Measurements from ENCODE around the gene GALNT4. TPM values are rescaled to one million over a fixed set of nuclear protein-coding genes. Genes with fewer than 3 reads are reported as not detected.
A peak's percentile ranks its signal among the peaks of the same experiment; 100 is the strongest.

Gene GALNT4
- total RNA-seq, 1 donor from 2014 or later = 27.9 TPM

DNA sequence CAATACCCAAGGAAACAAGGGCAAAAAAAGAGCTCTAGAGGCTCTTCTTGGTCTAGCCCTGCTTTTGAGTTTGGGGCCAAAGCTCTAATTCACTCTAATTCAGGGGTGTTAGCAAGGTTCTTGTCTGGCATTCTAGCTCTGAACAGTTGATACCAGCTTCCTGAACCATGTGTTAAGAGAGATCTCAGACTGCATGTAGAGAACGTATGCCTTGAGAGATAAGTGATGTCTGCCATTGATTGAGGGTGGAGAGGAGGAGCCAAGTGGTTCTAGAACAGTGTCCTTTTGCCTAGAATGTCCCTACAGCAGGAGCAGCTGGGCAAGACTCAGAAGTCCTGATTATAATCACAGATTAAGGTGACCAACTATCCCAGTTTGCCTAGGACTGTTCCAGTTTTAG is 19.4 kb upstream of the GALNT4 start:
- H3K9me3 Mint-ChIP-seq (ENCODE audit: low read depth) = no peaks in the 10 kb centered on the region
- H3K27ac Mint-ChIP-seq = no peak overlapping the region
- H3K27me3 Mint-ChIP-seq = no peaks in the 10 kb centered on the region
- no peak for DNase-seq (ENCODE audit: low spot score, unreplicated experiment)
- TF ChIP-seq, protein P1, sequence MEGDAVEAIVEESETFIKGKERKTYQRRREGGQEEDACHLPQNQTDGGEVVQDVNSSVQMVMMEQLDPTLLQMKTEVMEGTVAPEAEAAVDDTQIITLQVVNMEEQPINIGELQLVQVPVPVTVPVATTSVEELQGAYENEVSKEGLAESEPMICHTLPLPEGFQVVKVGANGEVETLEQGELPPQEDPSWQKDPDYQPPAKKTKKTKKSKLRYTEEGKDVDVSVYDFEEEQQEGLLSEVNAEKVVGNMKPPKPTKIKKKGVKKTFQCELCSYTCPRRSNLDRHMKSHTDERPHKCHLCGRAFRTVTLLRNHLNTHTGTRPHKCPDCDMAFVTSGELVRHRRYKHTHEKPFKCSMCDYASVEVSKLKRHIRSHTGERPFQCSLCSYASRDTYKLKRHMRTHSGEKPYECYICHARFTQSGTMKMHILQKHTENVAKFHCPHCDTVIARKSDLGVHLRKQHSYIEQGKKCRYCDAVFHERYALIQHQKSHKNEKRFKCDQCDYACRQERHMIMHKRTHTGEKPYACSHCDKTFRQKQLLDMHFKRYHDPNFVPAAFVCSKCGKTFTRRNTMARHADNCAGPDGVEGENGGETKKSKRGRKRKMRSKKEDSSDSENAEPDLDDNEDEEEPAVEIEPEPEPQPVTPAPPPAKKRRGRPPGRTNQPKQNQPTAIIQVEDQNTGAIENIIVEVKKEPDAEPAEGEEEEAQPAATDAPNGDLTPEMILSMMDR (IDR thresholded peaks at IDR 0.05; ENCODE audit: unreplicated experiment) = no peak
- H3K4me3 Mint-ChIP-seq (ENCODE audit: low read depth) = no peak overlapping the region
- no peaks in the 10 kb centered on the region for H3K36me3 Mint-ChIP-seq (ENCODE audit: insufficient read depth)
- H3K4me1 Mint-ChIP-seq (ENCODE audit: low read depth) = peaks cover 17% of the 10 kb centered on the region

DNA sequence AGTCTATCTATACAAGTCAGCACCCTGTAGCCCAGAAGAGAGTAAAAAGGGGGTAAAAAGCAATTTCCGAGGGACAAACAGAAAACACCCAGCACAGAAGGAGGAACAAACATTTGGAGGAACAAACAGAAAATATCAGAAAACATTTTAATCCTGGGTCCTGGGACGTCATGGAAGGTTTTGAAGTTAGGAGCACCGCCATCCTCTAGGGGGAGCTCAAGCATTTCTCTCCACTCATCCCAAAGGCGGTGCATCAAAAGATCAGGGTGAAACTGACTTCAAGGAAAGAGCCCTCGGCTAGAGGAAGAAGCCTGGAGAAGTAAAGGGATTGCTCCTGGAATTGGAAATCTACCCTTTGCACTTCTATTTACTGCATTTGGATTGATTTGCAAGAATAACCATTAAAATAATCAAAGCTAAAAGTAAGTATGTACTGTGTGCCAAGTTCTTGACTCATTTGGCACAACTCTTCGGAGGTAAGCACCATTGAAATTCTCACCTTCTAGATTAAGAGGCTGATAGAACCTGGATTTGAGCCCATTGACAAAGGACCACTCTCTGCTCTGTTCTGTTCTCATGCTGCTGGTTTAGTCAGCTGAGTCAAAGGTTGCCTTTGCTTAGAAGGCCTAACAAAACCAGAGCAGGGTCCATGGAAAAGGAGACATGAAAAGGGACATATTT is 18.5 kb upstream of the GALNT4 start:
- H3K4me3 Mint-ChIP-seq (ENCODE audit: low read depth) = no peak overlapping the region
- no peaks in the 10 kb centered on the region for H3K36me3 Mint-ChIP-seq (ENCODE audit: insufficient read depth)
- peak; percentile 55 for DNase-seq (ENCODE audit: low spot score, unreplicated experiment)
- H3K4me1 Mint-ChIP-seq (ENCODE audit: low read depth) = peaks cover 21% of the 10 kb centered on the region
- H3K27ac Mint-ChIP-seq = no peak overlapping the region
- TF ChIP-seq, protein P1 (IDR thresholded peaks at IDR 0.05; ENCODE audit: unreplicated experiment) = peak; percentile 91
- no peaks in the 10 kb centered on the region for H3K9me3 Mint-ChIP-seq (ENCODE audit: low read depth)
- no peaks in the 10 kb centered on the region for H3K27me3 Mint-ChIP-seq

DNA sequence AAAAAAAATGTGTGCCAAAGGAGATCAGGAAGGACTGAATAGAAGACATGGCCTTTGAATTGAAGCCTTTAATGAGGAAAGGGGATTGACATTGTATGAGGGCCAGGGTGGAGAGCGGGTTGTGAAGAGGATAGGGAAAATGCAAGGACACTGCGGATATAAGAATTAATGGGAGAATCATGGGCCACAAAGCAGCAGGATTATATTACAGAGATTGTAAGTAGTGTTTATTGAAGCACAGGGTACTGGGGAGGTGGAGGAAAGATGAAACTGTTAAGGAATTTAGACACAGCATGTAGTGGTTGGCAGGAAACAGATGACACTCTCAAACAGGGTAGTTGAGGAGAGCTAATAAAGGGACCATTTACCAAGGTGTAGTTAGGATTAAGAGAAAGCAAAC is 17.6 kb upstream of the GALNT4 start:
- H3K27ac Mint-ChIP-seq = no peak overlapping the region
- H3K4me3 Mint-ChIP-seq (ENCODE audit: low read depth) = no peak overlapping the region
- H3K36me3 Mint-ChIP-seq (ENCODE audit: insufficient read depth) = no peaks in the 10 kb centered on the region
- no peaks in the 10 kb centered on the region for H3K27me3 Mint-ChIP-seq
- H3K9me3 Mint-ChIP-seq (ENCODE audit: low read depth) = no peaks in the 10 kb centered on the region
- TF ChIP-seq, protein P1 (IDR thresholded peaks at IDR 0.05; ENCODE audit: unreplicated experiment) = no peak
- H3K4me1 Mint-ChIP-seq (ENCODE audit: low read depth) = peaks cover 24% of the 10 kb centered on the region
- no peak for DNase-seq (ENCODE audit: low spot score, unreplicated experiment)

DNA sequence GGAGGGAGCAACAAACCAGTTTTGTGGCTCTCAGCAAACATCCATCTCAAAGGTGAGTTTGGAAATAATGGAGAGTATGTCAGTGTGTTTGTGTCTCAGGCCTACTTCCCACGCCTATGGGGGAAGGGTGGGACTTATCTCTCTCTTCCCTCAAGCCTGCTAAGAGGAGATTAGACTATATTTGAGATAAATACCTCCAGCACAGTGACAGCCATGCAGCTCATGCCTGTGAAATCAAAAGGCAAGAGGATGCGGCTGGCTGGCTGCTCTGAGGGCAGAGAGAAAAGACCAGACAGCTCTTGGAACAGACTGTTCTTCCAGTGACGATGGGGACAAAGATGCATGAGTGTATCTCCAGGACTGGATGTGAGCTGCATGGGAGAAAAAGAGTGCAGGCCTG is 16.0 kb upstream of the GALNT4 start:
- TF ChIP-seq, protein P1 (IDR thresholded peaks at IDR 0.05; ENCODE audit: unreplicated experiment) = no peak

DNA sequence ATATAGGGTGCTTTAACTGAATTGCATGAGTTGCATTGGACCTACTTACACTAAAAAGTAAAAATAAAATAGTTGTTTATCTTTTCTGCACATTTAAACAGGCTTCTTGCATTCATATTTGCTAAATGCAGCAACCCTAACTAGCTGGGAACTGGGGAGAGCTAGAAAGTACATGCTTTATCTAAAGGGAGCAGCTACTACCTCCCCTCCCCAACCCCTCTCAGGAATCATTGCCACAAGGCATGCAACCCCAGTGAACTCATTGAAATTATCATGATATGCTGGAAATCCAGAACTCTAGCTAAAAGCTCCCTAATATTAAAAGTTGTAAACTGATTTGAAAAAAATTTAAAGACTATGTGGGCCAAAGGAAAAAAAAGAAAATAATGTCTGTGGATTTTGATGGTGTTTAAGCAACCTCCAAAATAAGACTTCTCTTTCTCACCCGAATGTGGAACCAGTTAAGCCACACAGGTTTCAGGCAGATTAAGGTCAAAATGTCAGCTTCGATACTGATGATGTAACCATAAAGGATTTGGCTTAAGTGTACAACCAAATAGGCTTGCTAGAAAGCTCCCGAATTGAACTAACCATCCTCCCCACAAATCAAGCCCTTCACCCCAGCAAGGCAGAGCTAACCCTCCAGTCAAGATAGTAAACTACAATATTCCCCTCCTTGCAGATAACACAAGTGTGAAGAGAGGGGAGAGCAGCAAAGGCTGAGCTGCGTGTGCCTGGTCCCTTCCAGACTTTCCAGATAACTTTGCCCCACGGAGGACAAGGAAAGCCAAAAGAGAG is 15.0 kb upstream of the GALNT4 start:
- no peaks in the 10 kb centered on the region for H3K9me3 Mint-ChIP-seq (ENCODE audit: low read depth)
- peak overlapping the region; percentile 15 for H3K27ac Mint-ChIP-seq
- peaks cover 24% of the 10 kb centered on the region for H3K4me1 Mint-ChIP-seq (ENCODE audit: low read depth)
- no peaks in the 10 kb centered on the region for H3K36me3 Mint-ChIP-seq (ENCODE audit: insufficient read depth)
- no peaks in the 10 kb centered on the region for H3K27me3 Mint-ChIP-seq
- TF ChIP-seq, protein P1 (IDR thresholded peaks at IDR 0.05; ENCODE audit: unreplicated experiment) = no peak
- no peak overlapping the region for H3K4me3 Mint-ChIP-seq (ENCODE audit: low read depth)
- no peak for DNase-seq (ENCODE audit: low spot score, unreplicated experiment)

More for the DNA sequence above, 16.0 kb upstream of the GALNT4 start:
- DNase-seq (ENCODE audit: low spot score, unreplicated experiment) = no peak
- Mint-ChIP-seq H3K9me3 (ENCODE audit: low read depth) (no peaks in the 10 kb centered on the region), H3K4me3 (ENCODE audit: low read depth) (no peak overlapping the region), H3K36me3 (ENCODE audit: insufficient read depth) (no peaks in the 10 kb centered on the region), H3K27ac (no peak overlapping the region), H3K4me1 (ENCODE audit: low read depth) (peaks cover 24% of the 10 kb centered on the region), H3K27me3 (no peaks in the 10 kb centered on the region)

All from progenitor cell of endocrine pancreas (in vitro differentiated cells).